ENCODE measurements around the gene KRT2.

DNA sequence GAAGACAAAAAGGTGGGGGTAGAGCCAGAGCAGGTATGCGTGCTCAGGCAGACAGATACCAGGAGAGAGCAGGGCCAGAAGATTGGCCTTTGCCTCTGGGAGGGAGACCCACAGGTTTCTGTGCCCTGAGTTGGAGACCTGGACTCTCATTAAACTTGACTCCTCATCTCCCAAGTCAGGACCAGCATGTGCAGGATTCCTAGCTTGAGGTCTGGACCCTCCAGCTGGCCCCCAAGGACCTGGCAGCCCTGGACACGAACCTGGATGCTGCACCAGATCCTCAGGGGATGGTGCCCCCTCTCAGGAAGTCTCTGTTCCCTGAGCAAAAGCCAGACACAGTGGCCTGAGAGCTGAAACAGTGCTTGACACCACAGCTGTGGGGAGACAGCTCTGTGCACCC lies 23.2 kb downstream of the KRT2 start:
- TF ChIP-seq ZNF274 (IDR thresholded peaks at IDR 0.05; ENCODE audit: low read depth, low read length) = no peak
- no peak for TF ChIP-seq YY1 (IDR thresholded peaks at IDR 0.05; ENCODE audit: insufficient read depth, insufficient read length)
- TF ChIP-seq SUZ12 (IDR thresholded peaks at IDR 0.05; ENCODE audit: extremely low read depth, insufficient read depth, insufficient read length) = no peak
